HepG2 (cell line): ENCODE results near the gene LIME1. TPM values are rescaled to one million over a fixed set of nuclear protein-coding genes. Genes with fewer than 3 reads are reported as not detected.
"Not testable (repeated sequence)": the region's sequence is repeated elsewhere in the genome, so short reads cannot be mapped to it uniquely, and the experiment has no call there.

Experiments used
- ATAC-seq: fragments of 200-7000 bp; cut with Tn5 transposase; 3 replicates; pipeline ENCODE4 v1.9.1; 2020; ENCODE audit warnings: mild to moderate bottlenecking, moderate library complexity
- BruUV-seq: library from RNA; stranded (reverse); fragments of 400-500 nt; replicated peaks from 2 replicates; lab custom pipeline; 2021; lab: Mats Ljungman, UMichigan
- CTCF ChIA-PET: fragments of 300-600 bp; formaldehyde crosslinking; extraction: SDS; loops from one replicate; lab custom pipeline; 2021; ENCODE audit warnings: low total read pairs, inconsistent platforms, low intra/inter-chr PET ratio; lab: Yijun Ruan, JAX
- POLR2A ChIA-PET: fragments of 350-600 bp; sonication (Branson Sonifier 250); formaldehyde crosslinking; loops from one replicate; lab custom pipeline; 2020; ENCODE audit warnings: antibody characterized with exemption, inconsistent platforms; lab: Yijun Ruan, JAX
- DNase-seq: peaks from one replicate; pipeline ENCODE4 v3.0.0-alpha.2; 2015; ENCODE audit warnings: low spot score
- FAIRE-seq: peaks from 3 replicates; lab custom pipeline; 2011; peaks lifted over from hg19 to GRCh38; lab: Jason Lieb, UNC
- H2AFZ ChIP-seq: one replicate; pipeline ENCODE4 v1.6.1; 2011; ENCODE audit warnings: low read length, inconsistent platforms
- H3K27ac ChIP-seq: fragments of 300-600 bp; 3 replicates; pipeline ENCODE4 v1.8.0; 2011; ENCODE audit warnings: mixed run types, mild to moderate bottlenecking, mixed read lengths, low read length, inconsistent platforms; ENCODE audit not compliant: insufficient read depth; ENCODE audit errors: extremely low read length
- H3K27me3 ChIP-seq, 2 experiments: fragments of 200-600 bp in 1 of 2; 2 replicates in 1 of 2; 3 replicates in 1 of 2; pipeline versions ENCODE4 v1.6.0 to v1.8.0; 2011; ENCODE audit warnings: low read length in 2 of 2, mild to moderate bottlenecking in 2 of 2, moderate library complexity in 2 of 2, inconsistent platforms in 1 of 2; ENCODE audit not compliant: insufficient read depth in 2 of 2, control insufficient read depth in 1 of 2
- H3K36me3 ChIP-seq, 2 experiments: fragments of 200-600 bp in 1 of 2; replicated peaks in 1 of 2; 2 replicates in 1 of 2; 3 replicates in 1 of 2; pipeline versions ENCODE4 v1.5.1 to v1.8.0; 2011; ENCODE audit warnings: low read length in 2 of 2, inconsistent platforms in 1 of 2; ENCODE audit not compliant: insufficient read depth in 2 of 2, control insufficient read depth in 1 of 2
- H3K4me1 ChIP-seq: 2 replicates; pipeline ENCODE4 v1.5.1; 2012; ENCODE audit warnings: low read length, inconsistent platforms; ENCODE audit not compliant: insufficient read depth
- H3K4me2 ChIP-seq: 2 replicates; pipeline ENCODE4 v1.6.0; 2011; ENCODE audit warnings: low read depth, low read length, inconsistent platforms
- H3K4me3 ChIP-seq, 3 experiments: fragments of 200-600 bp in 1 of 3; sonication (generic), shearing (Covaris generic) in 1 of 3; replicated peaks in 1 of 3; 2 replicates each; pipeline ENCODE4 v1.5.1; 2011 to 2016; ENCODE audit warnings: low read length in 3 of 3, inconsistent platforms in 2 of 3, low read depth in 2 of 3, mild to moderate bottlenecking in 2 of 3, control low read depth in 1 of 3, mixed read lengths in 1 of 3; ENCODE audit not compliant: insufficient read depth in 1 of 3
- H3K79me2 ChIP-seq: one replicate; pipeline ENCODE4 v1.6.1; 2011; ENCODE audit warnings: low read length, inconsistent platforms; ENCODE audit not compliant: insufficient read depth
- H3K9ac ChIP-seq: 2 replicates; pipeline ENCODE4 v1.6.0; 2011; ENCODE audit warnings: mild to moderate bottlenecking, low read depth, low read length, inconsistent platforms; ENCODE audit not compliant: insufficient read depth
- H3K9me3 ChIP-seq: 2 replicates; pipeline ENCODE4 v1.5.1; 2012; ENCODE audit warnings: mild to moderate bottlenecking, low read length
- H4K20me1 ChIP-seq: 2 replicates; pipeline ENCODE4 v1.6.0; 2011; ENCODE audit warnings: inconsistent platforms, mild to moderate bottlenecking, low read length, moderate library complexity; ENCODE audit not compliant: insufficient read depth
- GABPB1 ChIP-seq: IDR thresholded peaks from 2 replicates; pipeline ENCODE4 v1.6.1; 2016; ENCODE audit warnings: mild to moderate bottlenecking, missing genetic modification reagents, moderate library complexity, missing compliant biosample characterization
- HOXD1 ChIP-seq: sonication (generic); formaldehyde crosslinking; IDR thresholded peaks from 2 replicates; pipeline ENCODE4 v1.5.0; 2020; ENCODE audit warnings: missing genetic modification reagents
- MAFF ChIP-seq: IDR thresholded peaks from 2 replicates; pipeline ENCODE4 v1.6.1; 2011; ENCODE audit warnings: low read depth, low read length, improper control_type of control experiment
- MAFK ChIP-seq, 2 experiments: IDR thresholded peaks in 1 of 2; conservative IDR thresholded peaks in 1 of 2; 2 replicates each; pipeline ENCODE4 v1.6.1; 2011; ENCODE audit warnings: improper control_type of control experiment in 2 of 2, low read length in 2 of 2
- NR2F1 ChIP-seq, 2 experiments: fragments of 450-650 bp in 1 of 2; formaldehyde crosslinking in 1 of 2; IDR thresholded peaks; 2 replicates each; pipeline versions ENCODE4 v1.5.0 to v1.6.1; 2016 to 2020; ENCODE audit warnings: mild to moderate bottlenecking in 1 of 2, missing compliant biosample characterization in 1 of 2, missing genetic modification reagents in 1 of 2, moderate library complexity in 1 of 2
- ZBTB14 ChIP-seq: sonication (generic); formaldehyde crosslinking; IDR thresholded peaks from 2 replicates; pipeline ENCODE4 v1.4.0; 2020; ENCODE audit warnings: missing genetic modification reagents
- ZMYM2 ChIP-seq: sonication (generic); formaldehyde crosslinking; IDR thresholded peaks from 2 replicates; pipeline ENCODE4 v1.8.0; 2022; ENCODE audit warnings: mild to moderate bottlenecking, missing genetic modification reagents
- ZMYM3 ChIP-seq: sonication (generic); formaldehyde crosslinking; IDR thresholded peaks from 2 replicates; pipeline ENCODE4 v1.5.1; 2020; ENCODE audit warnings: mild to moderate bottlenecking, missing genetic modification reagents
- ZNF253 ChIP-seq: sonication (generic); formaldehyde crosslinking; IDR thresholded peaks from 2 replicates; pipeline ENCODE4 v1.8.0; 2022; ENCODE audit warnings: mild to moderate bottlenecking, missing genetic modification reagents, borderline replicate concordance
- WGBS: methylation state at CpG from one replicate; pipeline ENCODE4 v1.1.6; 2017; ENCODE audit warnings: low lambda C conversion rate; 5-methylcytosine and 5-hydroxymethylcytosine counted together
- in situ Hi-C: cut with HindIII; loops from 2 replicates; pipeline ENCODE4 v1.10.0; 2017; ENCODE audit warnings: low pct_unique_long_range_greater_than_20kb; ENCODE audit not compliant: extremely low pct_ligation_motif_present
- intact Hi-C: fragments of 100-400 bp; cut with micrococcal nuclease; formaldehyde crosslinking; loops from one replicate; pipeline ENCODE4 v1.10.0; 2022; ENCODE audit not compliant: unreplicated experiment
- polyA plus RNA-seq, 8 experiments: library from polyadenylated mRNA; depleted of rRNA in 3 of 8; stranded (reverse) in 7 of 8; unstranded in 1 of 8; fragments of >200 nt; fragmentation: Illumina TruSeq in 4 of 8; extraction: Trizol in 4 of 8; gene quantifications; 2 replicates each; pipeline versions ENCODE4 v1.2.1 to v1.2.3, GENCODE V29; 2011 to 2016; ENCODE audit warnings: low read depth in 4 of 8, missing spikeins in 1 of 8, mixed read lengths in 1 of 8; ENCODE audit not compliant: insufficient read depth in 1 of 8
- total RNA-seq, 5 experiments: library from RNA; depleted of rRNA; stranded (reverse); fragments of >200 nt; fragmentation: Illumina TruSeq; extraction: Trizol; gene quantifications; 2 replicates each; pipeline ENCODE4 v1.2.3, GENCODE V29; 2016; ENCODE audit warnings: low read depth in 1 of 5

The LIME1 gene
- total and polyA plus RNA-seq, 2 of the 13 experiments (the other 11 are each of a cell fraction or from before 2014, with no cell fraction given), result 13.0 to 61.5 TPM

- FAIRE-seq, in situ Hi-C loops, intact Hi-C loops, H3K4me3 ChIP-seq, DNase-seq, CTCF ChIA-PET, BruUV-seq, H3K79me2 ChIP-seq, H3K27ac ChIP-seq, H3K27me3 ChIP-seq, H3K9me3 ChIP-seq, H4K20me1 ChIP-seq, ATAC-seq: not testable (repeated sequence)
- 93% methylated on average over 23 of the region's 23 CpGs for WGBS
- TF ChIP-seq ZNF253 (CRISPR knock-in tag), result 0 out of 2 replicates have a peak, but pooled peaks have one; percentile 37
- TF ChIP-seq, all 625 proteins: peak for 1; not testable (repeated sequence) for 624
- H3K4me2 ChIP-seq, H3K36me3 ChIP-seq, H3K9ac ChIP-seq, H2AFZ ChIP-seq, POLR2A ChIA-PET: not testable (repeated sequence)
- peaks cover 26% of the 10 kb centered on the region for H3K4me1 ChIP-seq
Observed at GRCh38 chr20:63776875-63777274, 40.4 kb downstream of the LIME1 start.

- in situ Hi-C loops, result no loop called here
Observed at GRCh38 chr20:63777614-63778013, 41.1 kb downstream of the LIME1 start.

More at GRCh38 chr20:63777614-63778013, 41.1 kb downstream of the LIME1 start:
- no peak overlapping the region for H3K9ac ChIP-seq
- H3K79me2 ChIP-seq, result no peaks in the 10 kb centered on the region
- H3K36me3 ChIP-seq, result no peaks in the 10 kb centered on the region
- FAIRE-seq (no peak), DNase-seq (no peak), ATAC-seq (no peak)
- no peak overlapping the region for H3K4me2 ChIP-seq
- H2AFZ ChIP-seq, result no peak overlapping the region
- no peaks in the 10 kb centered on the region for H3K9me3 ChIP-seq
- WGBS, result 91% methylated on average over 13 of the region's 13 CpGs
- peaks cover 25% of the 10 kb centered on the region for H3K4me1 ChIP-seq
- H3K27me3 ChIP-seq, result no peaks in the 10 kb centered on the region
- no peak overlapping the region for H3K4me3 ChIP-seq
- no TSS peak for BruUV-seq
- intact Hi-C loops, result no loop called here
- ChIA-PET POLR2A (no interaction called here), CTCF (no interaction called here)
- TF ChIP-seq MAFK (conservative IDR thresholded peaks at IDR 0.05 in 1 of 2, IDR thresholded peaks at IDR 0.05 in 1 of 2; ENCODE audit: low read length in 2 of 2), result peak; percentile 46 to 61; a peak in 3 of 4 replicates
- TF ChIP-seq MAFF, result no peak
- no peak for TF ChIP-seq GABPB1
- no peak for TF ChIP-seq ZMYM2 (CRISPR knock-in tag)
- TF ChIP-seq ZBTB14 (CRISPR knock-in tag), result no peak
- 0 out of 2 replicates have a peak, but pooled peaks have one; percentile 27 for TF ChIP-seq HOXD1
- TF ChIP-seq NR2F1 (CRISPR knock-in tag; IDR thresholded peaks at IDR 0.05), result no peak
- TF ChIP-seq ZMYM3 (CRISPR knock-in tag), result peak; percentile 57; the same call in 1 of the 2 replicates
- no peak overlapping the region for H3K27ac ChIP-seq
- no peaks in the 10 kb centered on the region for H4K20me1 ChIP-seq
